DOHH2 (cell line): Measurements from ENCODE around the gene NDFIP1.

Experiments
- H3F3A ChIP-seq: fragments of 200-600 bp; sonication (generic), shearing (Covaris generic); 2 replicates; pipeline ENCODE4 v1.6.0; 2016; ENCODE audit warnings: antibody characterized with exemption, mild to moderate bottlenecking; ENCODE audit not compliant: control insufficient read depth, insufficient read depth
- H3K27ac ChIP-seq: fragments of 200-600 bp; sonication (generic); 2 replicates; pipeline ENCODE4 v1.5.1; 2014; ENCODE audit warnings: low read depth, mild to moderate bottlenecking, low read length, moderate library complexity
- H3K27me3 ChIP-seq: fragments of 200-600 bp; sonication (generic); 2 replicates; pipeline ENCODE4 v1.6.1; 2014; ENCODE audit warnings: mild to moderate bottlenecking, low read length, mixed read lengths; ENCODE audit not compliant: control insufficient read depth
- H3K36me3 ChIP-seq: fragments of 200-600 bp; sonication (generic); 2 replicates; pipeline ENCODE4 v1.6.1; 2014; ENCODE audit warnings: mild to moderate bottlenecking, low read length, moderate library complexity, mixed read lengths; ENCODE audit not compliant: control insufficient read depth
- H3K4me1 ChIP-seq: fragments of 200-600 bp; sonication (generic); 2 replicates; pipeline ENCODE4 v1.6.1; 2014; ENCODE audit warnings: mild to moderate bottlenecking, low read length, mixed read lengths; ENCODE audit not compliant: control insufficient read depth
- H3K4me2 ChIP-seq: fragments of 200-600 bp; sonication (generic); 2 replicates; pipeline ENCODE4 v1.6.0; 2014; ENCODE audit warnings: mild to moderate bottlenecking, low read length, moderate library complexity
- H3K4me3 ChIP-seq: fragments of 200-600 bp; sonication (generic); 2 replicates; pipeline ENCODE4 v1.5.1; 2014; ENCODE audit warnings: mild to moderate bottlenecking, low read length, mixed read lengths
- H3K79me2 ChIP-seq: fragments of 200-600 bp; sonication (generic); 2 replicates; pipeline ENCODE4 v1.6.1; 2014; ENCODE audit warnings: mild to moderate bottlenecking, low read length, mixed read lengths; ENCODE audit not compliant: control insufficient read depth
- H3K9me2 ChIP-seq: fragments of 200-600 bp; sonication (generic); replicated peaks from 2 replicates; pipeline ENCODE4 v1.6.1; 2014; ENCODE audit warnings: mild to moderate bottlenecking, low read length, mixed read lengths; ENCODE audit not compliant: control insufficient read depth
- H3K9me3 ChIP-seq: fragments of 200-600 bp; sonication (generic); 2 replicates; pipeline ENCODE4 v1.6.1; 2014; ENCODE audit warnings: antibody characterized with exemption, low read length, mixed read lengths; ENCODE audit not compliant: control insufficient read depth, insufficient read depth
- H4K20me1 ChIP-seq: fragments of 200-600 bp; sonication (generic); 2 replicates; pipeline ENCODE4 v1.6.0; 2014; ENCODE audit warnings: low read depth, mild to moderate bottlenecking, antibody characterized with exemption, low read length, moderate library complexity; ENCODE audit not compliant: control insufficient read depth, insufficient read depth
- CTCF ChIP-seq: fragments of 200-600 bp; sonication (generic); IDR thresholded peaks from one replicate; pipeline ENCODE4 v1.5.1; 2014; ENCODE audit warnings: antibody characterized with exemption, mild to moderate bottlenecking, low read depth, low read length; ENCODE audit not compliant: poor library complexity, severe bottlenecking
- EZH2phosphoT487 ChIP-seq: fragments of 200-600 bp; sonication (generic); IDR thresholded peaks from 2 replicates; pipeline ENCODE4 v1.6.1; 2017; ENCODE audit warnings: borderline replicate concordance, mild to moderate bottlenecking, antibody characterized with exemption, low read length, moderate library complexity, mixed read lengths

The NDFIP1 gene

GRCh38 chr5:142125378-142125777 is 16.8 kb downstream of the NDFIP1 start:
- no peak for TF ChIP-seq CTCF
- no peak for TF ChIP-seq EZH2phosphoT487
- H3K27ac ChIP-seq, result no peak overlapping the region
- H3K9me2 ChIP-seq, result no peaks in the 10 kb centered on the region
- H3K36me3 ChIP-seq, result no peaks in the 10 kb centered on the region
- peaks cover 5% of the 10 kb centered on the region; the same call in 1 of the 2 replicates for H3K79me2 ChIP-seq
- no peaks in the 10 kb centered on the region for H3K4me1 ChIP-seq
- H3K27me3 ChIP-seq, result no peaks in the 10 kb centered on the region
- no peaks in the 10 kb centered on the region for H4K20me1 ChIP-seq
- no peak overlapping the region for H3K4me2 ChIP-seq
- H3K9me3 ChIP-seq, result no peaks in the 10 kb centered on the region
- no peak overlapping the region for H3K4me3 ChIP-seq
- no peaks in the 10 kb centered on the region for H3F3A ChIP-seq

- no peaks in the 10 kb centered on the region for H3K9me3 ChIP-seq
- H3K79me2 ChIP-seq, result peaks cover 5% of the 10 kb centered on the region; the same call in 1 of the 2 replicates
- no peaks in the 10 kb centered on the region for H3K27me3 ChIP-seq
- no peaks in the 10 kb centered on the region for H4K20me1 ChIP-seq
- no peak overlapping the region for H3K4me3 ChIP-seq
- H3K4me1 ChIP-seq, result no peaks in the 10 kb centered on the region
- H3K4me2 ChIP-seq, result no peak overlapping the region
- H3K27ac ChIP-seq, result no peak overlapping the region
- H3K9me2 ChIP-seq, result no peaks in the 10 kb centered on the region
- no peaks in the 10 kb centered on the region for H3F3A ChIP-seq
- no peak for TF ChIP-seq EZH2phosphoT487
- TF ChIP-seq CTCF, result no peak
- H3K36me3 ChIP-seq, result no peaks in the 10 kb centered on the region
These were observed 17.4 kb downstream of the NDFIP1 start for GRCh38 chr5:142125963-142126362.

GRCh38 chr5:142128675-142129208 is 20.2 kb downstream of the NDFIP1 start:
- Histone ChIP-seq H3K36me3 (0 out of 2 replicates have a peak, but pooled peaks cover 3% of the 10 kb centered on the region), H3K4me1 (peaks cover 6% of the 10 kb centered on the region), H3F3A (no peaks in the 10 kb centered on the region), H3K27ac (no peak overlapping the region), H3K4me3 (no peak overlapping the region), H3K4me2 (no peak overlapping the region), H3K27me3 (no peaks in the 10 kb centered on the region), H4K20me1 (no peaks in the 10 kb centered on the region), H3K9me2 (no peaks in the 10 kb centered on the region), H3K79me2 (peaks cover 5% of the 10 kb centered on the region; the same call in 1 of the 2 replicates), H3K9me3 (no peaks in the 10 kb centered on the region)
- TF ChIP-seq EZH2phosphoT487, result no peak
- no peak for TF ChIP-seq CTCF
